ENCODE results near the gene KCNK15. TPM values are rescaled to one million over a fixed set of nuclear protein-coding genes. Genes with fewer than 3 reads are reported as not detected.

The KCNK15 gene
- total and polyA plus RNA-seq, 4 donors: 0.08 to 0.11 (median 0.08) TPM; not detected in 1

- no peak overlapping the region for H3K9ac ChIP-seq (ENCODE audit: low read depth in 1 of 2, low read length in 2 of 2)
- no peak overlapping the region for H3K27ac ChIP-seq (ENCODE audit: low read depth in 1 of 2, low read length in 2 of 2)
- no peak overlapping the region for H3K4me3 ChIP-seq (ENCODE audit: low read depth in 1 of 3, low read length in 3 of 3)
- no peak for DNase-seq (ENCODE audit: low spot score)
- no peaks in the 10 kb centered on the region for H3K27me3 ChIP-seq (ENCODE audit: control insufficient read depth in 4 of 4, insufficient read depth in 4 of 4, low read length in 3 of 4)
- 69% methylated on average over 4 of the region's 4 CpGs for WGBS
- TF ChIP-seq MAX (IDR thresholded peaks at IDR 0.05) (no peak), HNF4A (conservative IDR thresholded peaks at IDR 0.05) (no peak), RXRA (IDR thresholded peaks at IDR 0.05) (no peak), EGR1 (IDR thresholded peaks at IDR 0.05; ENCODE audit: low read depth in 2 of 2) (no peak), YY1 (IDR thresholded peaks at IDR 0.05) (no peak), REST (IDR thresholded peaks at IDR 0.05) (no peak), FOXA2 (IDR thresholded peaks at IDR 0.05) (no peak), RAD21 (IDR thresholded peaks at IDR 0.05) (no peak), NR2F2 (IDR thresholded peaks at IDR 0.05) (no peak), SP1 (IDR thresholded peaks at IDR 0.05) (no peak), FOXA1 (IDR thresholded peaks at IDR 0.05) (no peak), ATF3 (IDR thresholded peaks at IDR 0.05) (no peak), JUND (IDR thresholded peaks at IDR 0.05) (no peak), HNF4G (IDR thresholded peaks at IDR 0.05) (no peak), TAF1 (conservative IDR thresholded peaks at IDR 0.05) (no peak)
- TF ChIP-seq, protein P1, sequence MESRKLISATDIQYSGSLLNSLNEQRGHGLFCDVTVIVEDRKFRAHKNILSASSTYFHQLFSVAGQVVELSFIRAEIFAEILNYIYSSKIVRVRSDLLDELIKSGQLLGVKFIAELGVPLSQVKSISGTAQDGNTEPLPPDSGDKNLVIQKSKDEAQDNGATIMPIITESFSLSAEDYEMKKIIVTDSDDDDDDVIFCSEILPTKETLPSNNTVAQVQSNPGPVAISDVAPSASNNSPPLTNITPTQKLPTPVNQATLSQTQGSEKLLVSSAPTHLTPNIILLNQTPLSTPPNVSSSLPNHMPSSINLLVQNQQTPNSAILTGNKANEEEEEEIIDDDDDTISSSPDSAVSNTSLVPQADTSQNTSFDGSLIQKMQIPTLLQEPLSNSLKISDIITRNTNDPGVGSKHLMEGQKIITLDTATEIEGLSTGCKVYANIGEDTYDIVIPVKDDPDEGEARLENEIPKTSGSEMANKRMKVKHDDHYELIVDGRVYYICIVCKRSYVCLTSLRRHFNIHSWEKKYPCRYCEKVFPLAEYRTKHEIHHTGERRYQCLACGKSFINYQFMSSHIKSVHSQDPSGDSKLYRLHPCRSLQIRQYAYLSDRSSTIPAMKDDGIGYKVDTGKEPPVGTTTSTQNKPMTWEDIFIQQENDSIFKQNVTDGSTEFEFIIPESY (IDR thresholded peaks at IDR 0.05): no peak
- no peaks in the 10 kb centered on the region for H3K9me3 ChIP-seq (ENCODE audit: control insufficient read depth in 4 of 4, low read length in 3 of 4)
- no peaks in the 10 kb centered on the region for H3K4me1 ChIP-seq (ENCODE audit: control insufficient read depth in 4 of 4, insufficient read depth in 4 of 4, low read length in 3 of 4)
- no peaks in the 10 kb centered on the region for H3K36me3 ChIP-seq (ENCODE audit: control insufficient read depth in 4 of 4, insufficient read depth in 3 of 4, low read depth in 1 of 4, low read length in 3 of 4)
Measured at GRCh38 chr20:44705364-44706094, 40.1 kb upstream of the KCNK15 start.

GRCh38 chr20:44706301-44707017 is 39.2 kb upstream of the KCNK15 start:
- no peak overlapping the region for H3K27ac ChIP-seq (ENCODE audit: low read depth in 1 of 2, low read length in 2 of 2)
- DNase-seq (ENCODE audit: low spot score): no peak
- 70% methylated on average over 10 of the region's 10 CpGs for WGBS

More at GRCh38 chr20:44706301-44707017, 39.2 kb upstream of the KCNK15 start:
- TF ChIP-seq NR2F2 (IDR thresholded peaks at IDR 0.05): no peak
- TF ChIP-seq, protein P1 (IDR thresholded peaks at IDR 0.05): no peak
- TF ChIP-seq JUND (IDR thresholded peaks at IDR 0.05): no peak
- no peak for TF ChIP-seq FOXA1 (IDR thresholded peaks at IDR 0.05)
- TF ChIP-seq ATF3 (IDR thresholded peaks at IDR 0.05): no peak
- TF ChIP-seq TAF1 (conservative IDR thresholded peaks at IDR 0.05): no peak
- TF ChIP-seq RAD21 (IDR thresholded peaks at IDR 0.05): no peak
- Histone ChIP-seq H3K27me3 (ENCODE audit: control insufficient read depth in 4 of 4, insufficient read depth in 4 of 4, low read length in 3 of 4) (no peaks in the 10 kb centered on the region), H3K36me3 (ENCODE audit: control insufficient read depth in 4 of 4, insufficient read depth in 3 of 4, low read depth in 1 of 4, low read length in 3 of 4) (no peaks in the 10 kb centered on the region), H3K4me3 (ENCODE audit: low read depth in 1 of 3, low read length in 3 of 3) (no peak overlapping the region), H3K9me3 (ENCODE audit: control insufficient read depth in 4 of 4, low read length in 3 of 4) (no peaks in the 10 kb centered on the region), H3K4me1 (ENCODE audit: control insufficient read depth in 4 of 4, insufficient read depth in 4 of 4, low read length in 3 of 4) (no peaks in the 10 kb centered on the region), H3K9ac (ENCODE audit: low read depth in 1 of 2, low read length in 2 of 2) (no peak overlapping the region)
